ENCODE results near the gene UIMC1. TPM values are rescaled to one million over a fixed set of nuclear protein-coding genes. Genes with fewer than 3 reads are reported as not detected.
"Not testable (repeated sequence)": the region's sequence is repeated elsewhere in the genome, so short reads cannot be mapped to it uniquely, and the experiment has no call there.

UIMC1 gene
- total RNA-seq, 4 donors from 2014 or later, result 40.2 to 56.7 (median 44.6) TPM

- no peak for DNase-seq (ENCODE audit: low spot score in 2 of 2)
- peaks cover 0 to 17% (median 0%) of the 10 kb centered on the region in 4 donors for H3K9me3 ChIP-seq
- 96 to 98% methylated on average over 3 of the region's 3 CpGs for WGBS, 2 donors
- H3K4me1 ChIP-seq, result peaks cover 0 to 6% (median 0%) of the 10 kb centered on the region in 4 donors
- peaks cover 0 to 8% (median 0%) of the 10 kb centered on the region in 3 donors for H3K36me3 ChIP-seq
- TF ChIP-seq CTCF (IDR thresholded peaks at IDR 0.05), result no peak
- TF ChIP-seq POLR2A (IDR thresholded peaks at IDR 0.05), result no peak
- no peak for TF ChIP-seq EP300 (IDR thresholded peaks at IDR 0.05)
- no peak overlapping the region for H3K27ac ChIP-seq
- H3K4me3 ChIP-seq, result no peak overlapping the region
- H3K27me3 ChIP-seq, result no peaks in the 10 kb centered on the region
These were observed 11.5 kb downstream of the UIMC1 start for GRCh38 chr5:176995122-176995490.

DNA sequence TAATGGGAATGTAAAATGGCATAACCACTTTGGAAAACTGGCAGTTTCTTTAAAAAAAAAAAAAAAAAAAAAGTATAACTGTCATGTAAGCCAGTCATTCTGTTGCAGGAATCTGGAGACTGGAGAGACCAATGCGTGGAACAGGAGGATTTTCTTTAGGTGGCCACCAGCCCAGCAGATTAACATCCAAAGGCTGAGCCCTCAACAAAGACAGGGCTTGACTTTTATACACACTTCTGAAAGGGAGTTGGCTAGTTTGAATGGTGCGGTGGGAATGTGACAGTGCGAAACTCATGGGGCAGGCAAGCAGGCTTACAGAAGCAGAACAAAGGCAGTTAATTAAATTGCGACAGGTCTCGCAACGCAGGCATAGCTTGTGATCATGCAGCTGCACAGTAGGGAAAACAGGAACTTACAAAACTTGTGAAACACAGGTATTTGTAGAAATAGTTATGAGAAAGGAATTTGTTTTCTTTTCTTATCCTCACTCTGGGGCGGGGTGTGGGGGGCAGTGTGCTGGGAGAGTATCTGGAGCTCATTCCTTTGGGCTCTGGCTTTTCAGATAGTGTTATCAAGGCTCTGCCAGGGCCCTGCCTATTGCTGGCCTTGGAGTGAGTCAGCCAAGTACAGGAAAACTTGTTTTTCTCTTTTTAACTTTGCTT, 12.0 kb downstream of the UIMC1 start:
- WGBS, 2 donors, result 80 to 86% methylated on average over 7 of the region's 7 CpGs
- TF ChIP-seq EP300 (IDR thresholded peaks at IDR 0.05) (no peak), POLR2A (IDR thresholded peaks at IDR 0.05) (no peak), CTCF (IDR thresholded peaks at IDR 0.05) (no peak)
- Histone ChIP-seq H3K27ac (no peak overlapping the region), H3K27me3 (no peaks in the 10 kb centered on the region), H3K4me1 (peaks cover 0 to 6% (median 0%) of the 10 kb centered on the region in 4 donors), H3K36me3 (peaks cover 0 to 8% (median 0%) of the 10 kb centered on the region in 3 donors), H3K4me3 (no peak overlapping the region), H3K9me3 (peaks cover 0 to 17% (median 0%) of the 10 kb centered on the region in 4 donors)
- DNase-seq (ENCODE audit: low spot score in 2 of 2), result no peak

- H3K36me3 ChIP-seq; H3K27me3 ChIP-seq; H3K4me1 ChIP-seq; DNase-seq (ENCODE audit: low spot score in 2 of 2); H3K27ac ChIP-seq; H3K4me3 ChIP-seq: not testable (repeated sequence)
- H3K9me3 ChIP-seq, result peaks cover 0 to 17% (median 0%) of the 10 kb centered on the region in 4 donors
- WGBS, 2 donors, result 89 to 90% methylated on average over 3 of the region's 3 CpGs
These were observed 13.5 kb downstream of the UIMC1 start for GRCh38 chr5:176993081-176993480.

DNA sequence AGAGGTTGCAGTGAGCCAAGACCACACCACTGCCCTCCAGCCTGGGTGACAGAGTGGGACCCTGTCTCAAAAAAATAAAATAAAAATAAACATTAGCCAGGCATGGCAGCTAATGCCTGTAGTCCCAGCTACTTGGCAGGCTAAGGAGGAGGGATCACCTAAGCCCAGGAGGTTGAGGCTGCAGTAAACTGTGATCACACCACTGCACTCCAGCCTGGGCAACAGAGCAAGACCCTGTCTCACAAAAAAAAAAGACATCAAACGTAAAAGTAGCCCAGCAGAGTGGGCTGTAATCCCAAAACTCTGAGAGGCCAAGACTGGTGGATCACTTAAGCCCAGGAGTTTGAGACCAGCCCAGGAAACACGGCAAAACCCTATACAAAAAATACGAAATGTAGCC, 19.0 kb downstream of the UIMC1 start:
- 85 to 87% methylated on average over 3 of the region's 3 CpGs for WGBS, 2 donors
- Histone ChIP-seq H3K27ac (no peak overlapping the region), H3K4me1 (peaks cover 0 to 7% (median 0%) of the 10 kb centered on the region in 4 donors), H3K36me3 (peaks cover 0 to 15% (median 0%) of the 10 kb centered on the region in 3 donors), H3K4me3 (no peak overlapping the region), H3K27me3 (no peaks in the 10 kb centered on the region), H3K9me3 (no peaks in the 10 kb centered on the region)
- TF ChIP-seq POLR2A (IDR thresholded peaks at IDR 0.05) (no peak), EP300 (IDR thresholded peaks at IDR 0.05) (no peak), CTCF (IDR thresholded peaks at IDR 0.05) (no peak)
- DNase-seq (ENCODE audit: low spot score in 2 of 2), result no peak

- TF ChIP-seq CTCF (IDR thresholded peaks at IDR 0.05), result no peak
- no peak for TF ChIP-seq POLR2A (IDR thresholded peaks at IDR 0.05)
- no peak for TF ChIP-seq EP300 (IDR thresholded peaks at IDR 0.05)
These were observed 20.3 kb downstream of the UIMC1 start for GRCh38 chr5:176986280-176986679.

More at GRCh38 chr5:176986280-176986679, 20.3 kb downstream of the UIMC1 start:
- peaks cover 0 to 28% (median 2%) of the 10 kb centered on the region in 3 donors for H3K36me3 ChIP-seq
- no peaks in the 10 kb centered on the region for H3K9me3 ChIP-seq
- 93 to 100% methylated on average over 2 of the region's 2 CpGs for WGBS, 2 donors
- H3K4me1 ChIP-seq, result peaks cover 0 to 7% (median 0%) of the 10 kb centered on the region in 4 donors
- H3K27ac ChIP-seq, result no peak overlapping the region
- H3K4me3 ChIP-seq, result no peak overlapping the region
- DNase-seq (ENCODE audit: low spot score in 2 of 2), result no peak
- H3K27me3 ChIP-seq, result no peaks in the 10 kb centered on the region

Measured in tibial nerve (tissue), 4 donors.